Esophagus muscularis mucosa (tissue), 3 donors: ENCODE data around the gene MADCAM1.

Source experiments
- CTCF ChIP-seq, 3 experiments: fragments of 200-600 bp in 2 of 3; fragments of 450-650 bp in 1 of 3; sonication (generic) in 2 of 3; IDR thresholded peaks; one replicate each; pipeline ENCODE4 v1.5.1; 2017 to 2019; ENCODE audit warnings: antibody characterized with exemption in 3 of 3, mild to moderate bottlenecking in 2 of 3, moderate library complexity in 1 of 3
- POLR2AphosphoS5 ChIP-seq, 2 donors: sonication (generic); formaldehyde crosslinking; IDR thresholded peaks; one replicate each; pipeline ENCODE4 v1.6.1; 2017; ENCODE audit warnings: antibody characterized with exemption in 2 of 2

- TF ChIP-seq CTCF (IDR thresholded peaks at IDR 0.05) (no peak), POLR2AphosphoS5 (IDR thresholded peaks at IDR 0.05) (peak in 1 of 2 donors; percentile 59)
Observed at GRCh38 chr19:460877-461720, 35.2 kb upstream of the MADCAM1 start, which contains the start of gene SHC2.
